HG02571 (cell line): ENCODE measurements around the gene KCNQ2.

Source experiments
- ATAC-seq: cut with Tn5 transposase; IDR thresholded peaks from one replicate; pipeline ENCODE4 v1.9.1; 2021; ENCODE audit warnings: mild to moderate bottlenecking, moderate library complexity; ENCODE audit not compliant: unreplicated experiment

The KCNQ2 gene

GRCh38 chr20:63420359-63421093, 51.9 kb downstream of the KCNQ2 start:
- no peak for ATAC-seq

GRCh38 chr20:63419299-63419698, 53.2 kb downstream of the KCNQ2 start:
- no peak for ATAC-seq

GRCh38 chr20:63418617-63419016, 53.8 kb downstream of the KCNQ2 start:
- no peak for ATAC-seq

- no peak for ATAC-seq
Measured at GRCh38 chr20:63417738-63418120, 54.7 kb downstream of the KCNQ2 start.

GRCh38 chr20:63417097-63417737, 55.2 kb downstream of the KCNQ2 start:
- no peak for ATAC-seq

DNA sequence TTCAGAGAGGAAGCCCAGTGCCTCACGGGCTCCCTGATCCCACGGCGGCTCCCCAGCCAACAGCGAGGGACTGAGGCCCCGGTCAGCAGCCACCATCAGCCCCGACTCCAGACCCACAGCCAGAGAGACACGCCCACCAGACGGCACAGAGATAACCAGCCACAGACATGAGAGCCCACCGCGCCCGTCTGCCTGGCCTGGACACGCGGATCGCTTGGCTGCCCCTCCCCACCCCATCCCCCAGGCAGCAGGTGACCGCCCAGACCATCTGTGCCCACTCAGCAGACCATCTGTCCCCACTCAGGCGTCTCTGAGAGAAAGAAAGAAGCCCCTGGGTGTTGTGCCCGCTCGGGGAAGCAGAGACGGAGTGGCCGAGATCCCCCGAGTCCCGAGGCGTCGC, 55.8 kb downstream of the KCNQ2 start:
- no peak for ATAC-seq

DNA sequence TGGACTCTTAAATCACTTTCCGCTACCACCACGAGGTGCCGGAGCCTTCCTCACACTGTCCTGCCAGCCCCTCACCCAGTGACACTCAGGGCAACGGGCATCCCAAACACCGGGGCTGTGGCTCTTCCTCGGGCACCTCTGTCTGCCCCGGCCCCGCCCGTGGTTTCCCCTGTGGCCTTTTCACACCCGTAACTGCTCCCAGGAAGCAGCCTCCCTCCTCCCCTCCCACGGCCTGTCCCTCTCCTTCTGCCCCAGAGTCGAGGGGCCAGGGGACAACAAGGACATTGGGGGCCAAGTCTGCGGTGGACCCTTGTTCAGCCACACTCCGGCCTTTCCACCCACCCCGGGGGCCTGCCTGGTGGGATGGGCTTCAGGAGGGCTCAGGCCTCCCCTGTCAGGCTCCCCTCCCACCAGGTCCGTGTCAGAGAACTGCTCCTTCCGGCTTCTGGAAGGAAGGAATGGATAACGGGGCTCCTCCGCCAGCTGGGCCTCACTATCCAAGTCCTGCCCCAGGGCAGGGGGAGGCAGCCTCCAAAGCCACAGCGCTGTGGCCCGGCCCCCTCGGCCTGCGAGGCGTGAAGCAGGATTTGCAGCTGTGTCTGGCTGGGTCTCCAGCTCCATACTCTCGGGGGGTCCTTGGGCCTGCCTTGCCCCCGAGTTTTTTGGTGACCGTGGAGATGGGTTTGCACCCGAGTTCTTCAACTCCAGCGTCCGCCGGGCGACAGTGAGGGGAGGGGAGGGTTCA, 56.6 kb downstream of the KCNQ2 start:
- no peak for ATAC-seq

DNA sequence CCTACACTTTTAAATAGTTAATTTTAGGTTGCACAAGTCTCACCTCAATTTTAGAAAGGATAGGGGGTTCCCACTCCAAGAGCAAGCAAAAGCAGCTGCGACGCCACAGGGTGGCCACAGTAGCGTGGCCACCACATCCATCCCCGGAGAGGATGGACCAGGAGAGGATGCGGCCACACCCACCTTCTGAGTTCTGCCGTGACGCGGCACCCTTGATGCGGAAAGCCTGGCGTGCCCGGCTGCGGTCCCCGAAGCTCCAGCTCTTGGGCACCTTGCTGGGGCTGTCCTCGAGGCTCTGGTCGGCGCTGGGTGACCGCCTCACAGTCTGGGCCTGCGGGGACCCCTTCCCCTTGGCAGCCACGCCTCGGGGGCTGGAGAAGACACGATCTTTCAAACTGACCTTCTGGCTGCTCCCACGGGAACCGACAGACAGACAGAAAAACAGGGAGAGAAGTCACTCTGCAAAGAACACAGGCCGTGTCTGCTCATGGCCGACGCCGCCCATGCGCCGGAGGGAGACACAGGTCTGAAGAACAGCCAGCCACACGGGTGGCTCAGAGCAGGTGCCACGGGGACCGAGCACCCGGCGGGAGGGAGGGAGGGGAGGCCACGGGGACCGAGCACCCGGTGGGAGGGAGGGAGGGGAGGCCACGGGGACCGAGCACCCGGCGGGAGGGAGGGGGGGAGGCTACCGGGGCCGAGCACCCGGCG, 57.6 kb downstream of the KCNQ2 start:
- no peak for ATAC-seq

GRCh38 chr20:63413963-63414684, 58.3 kb downstream of the KCNQ2 start:
- ATAC-seq: no peak

DNA sequence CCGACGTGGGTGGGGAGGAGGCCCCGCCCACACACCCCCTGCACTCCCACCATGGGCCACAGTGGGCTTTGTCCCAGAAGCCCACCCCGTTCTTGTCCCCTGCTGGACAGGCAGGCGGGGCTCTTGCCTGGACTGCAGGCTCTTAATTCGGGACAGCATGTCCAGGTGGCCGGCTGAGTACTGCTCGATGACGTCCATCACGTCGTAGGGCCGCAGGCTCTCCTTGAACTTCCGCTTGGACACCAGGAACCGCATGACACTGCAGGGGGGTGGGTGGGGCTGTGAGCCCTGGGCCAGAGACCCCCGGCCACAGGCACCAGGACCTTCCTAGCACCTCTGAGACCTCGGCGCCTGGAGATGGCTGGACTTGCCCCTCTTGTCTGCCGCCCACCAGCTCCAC, 59.1 kb downstream of the KCNQ2 start:
- ATAC-seq: no peak

- no peak for ATAC-seq
Measured at GRCh38 chr20:63412889-63413288, 59.6 kb downstream of the KCNQ2 start.

DNA sequence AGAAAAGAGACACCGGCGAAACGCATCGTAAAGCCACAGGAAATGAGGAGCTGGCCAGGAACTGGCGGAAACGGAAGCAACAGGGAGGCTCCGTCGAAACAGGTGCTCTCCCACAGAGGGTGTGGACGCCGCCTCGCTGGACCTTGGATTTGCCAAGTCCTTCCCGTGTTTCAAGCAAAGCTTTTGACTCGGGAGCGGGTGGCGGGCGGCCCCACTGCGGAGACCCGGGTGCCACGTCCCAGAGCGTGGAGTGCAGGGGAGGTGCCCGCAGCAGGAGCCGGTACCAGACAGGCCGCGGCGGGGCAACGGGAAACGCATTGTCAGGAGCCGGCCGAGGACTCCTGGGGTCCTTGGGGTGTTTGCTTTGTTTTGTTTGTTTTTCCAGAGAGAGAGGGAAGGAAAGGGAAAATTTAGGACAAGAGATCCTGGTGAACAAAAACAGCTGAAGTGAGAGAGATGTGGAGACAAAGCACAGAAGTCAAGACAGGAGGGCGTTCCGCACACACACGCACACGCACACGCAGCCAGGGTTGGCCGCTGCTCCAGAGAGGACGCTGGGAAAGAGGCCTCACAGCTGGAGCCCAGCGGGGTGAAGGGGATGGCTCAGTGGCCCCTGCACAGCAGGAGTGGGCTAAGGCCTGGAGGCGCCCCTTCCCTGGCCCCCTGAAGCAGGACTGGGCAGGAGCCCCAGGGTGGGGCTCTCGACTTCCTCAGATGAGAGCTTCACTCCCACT, 60.4 kb downstream of the KCNQ2 start:
- no peak for ATAC-seq

- no peak for ATAC-seq
Measured at GRCh38 chr20:63411151-63411897, 61.1 kb downstream of the KCNQ2 start.

GRCh38 chr20:63409834-63410435, 62.5 kb downstream of the KCNQ2 start:
- ATAC-seq: no peak

GRCh38 chr20:63409066-63409833, 63.2 kb downstream of the KCNQ2 start:
- no peak for ATAC-seq

DNA sequence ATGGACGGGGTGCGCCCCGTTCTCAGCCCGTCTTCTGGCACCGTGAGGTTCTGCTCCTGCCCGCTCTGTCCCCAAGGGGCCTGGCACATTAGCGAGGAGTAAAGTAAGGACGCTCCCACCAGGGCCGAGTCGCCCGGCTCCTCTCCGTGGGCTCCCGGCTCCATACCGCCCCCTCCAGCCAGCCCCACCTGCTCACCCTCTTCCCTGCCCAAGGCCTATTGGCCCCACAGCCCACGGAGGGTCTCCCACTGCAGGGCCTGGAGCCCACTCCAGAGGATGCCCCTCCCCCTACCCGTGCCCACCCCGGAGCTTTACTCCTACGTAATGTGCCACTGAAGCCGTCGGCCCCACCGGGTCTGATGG, 63.8 kb downstream of the KCNQ2 start:
- ATAC-seq: no peak

GRCh38 chr20:63407928-63408683, 64.3 kb downstream of the KCNQ2 start:
- no peak for ATAC-seq
